ENCODE measurements around the gene AKR7A3. TPM values are rescaled to one million over a fixed set of nuclear protein-coding genes. Genes with fewer than 3 reads are reported as not detected.

The AKR7A3 gene
- total RNA-seq, 2 donors from 2014 or later, result 57.4 to 479 TPM

DNA sequence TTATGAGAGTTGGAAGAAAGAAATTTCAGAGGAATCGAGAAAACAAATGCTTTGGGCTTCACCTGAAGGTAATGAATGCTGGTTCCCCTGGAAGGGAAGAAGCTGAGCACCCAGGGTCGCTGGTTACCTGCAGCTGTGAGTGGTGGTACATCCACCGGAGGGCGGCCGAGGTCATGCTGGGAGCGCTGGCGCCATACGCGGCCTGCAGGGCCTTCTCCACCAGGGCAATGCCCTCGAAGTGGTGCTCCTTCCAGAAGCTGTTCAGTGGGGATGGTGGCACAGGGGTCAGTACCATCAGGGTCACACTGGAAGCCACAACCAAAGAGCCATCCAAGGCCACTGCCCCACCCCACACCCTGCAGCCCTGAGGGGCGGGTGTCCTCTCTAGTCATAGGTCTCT lies 20.1 kb downstream of the AKR7A3 start:
- intact Hi-C loops (cut with DNase I), result no loop called here
- no peaks in the 10 kb centered on the region for H3K9me3 ChIP-seq
- 82 to 87% methylated on average over 9 to 11 of the region's 11 CpGs for WGBS, 2 donors
- H3K27ac ChIP-seq, result no peak overlapping the region
- H3K27me3 ChIP-seq, result no peaks in the 10 kb centered on the region
- peaks cover 47% of the 10 kb centered on the region for H3K4me1 ChIP-seq
- H3K36me3 ChIP-seq (replicated peaks in 1 of 2; ENCODE audit: insufficient read depth in 1 of 2, low read depth in 2 of 2), result peaks cover 0 to 2% of the 10 kb centered on the region in 2 donors
- no peak overlapping the region for H3K4me3 ChIP-seq
- DNase-seq, result no peak
- TF ChIP-seq, protein P1, sequence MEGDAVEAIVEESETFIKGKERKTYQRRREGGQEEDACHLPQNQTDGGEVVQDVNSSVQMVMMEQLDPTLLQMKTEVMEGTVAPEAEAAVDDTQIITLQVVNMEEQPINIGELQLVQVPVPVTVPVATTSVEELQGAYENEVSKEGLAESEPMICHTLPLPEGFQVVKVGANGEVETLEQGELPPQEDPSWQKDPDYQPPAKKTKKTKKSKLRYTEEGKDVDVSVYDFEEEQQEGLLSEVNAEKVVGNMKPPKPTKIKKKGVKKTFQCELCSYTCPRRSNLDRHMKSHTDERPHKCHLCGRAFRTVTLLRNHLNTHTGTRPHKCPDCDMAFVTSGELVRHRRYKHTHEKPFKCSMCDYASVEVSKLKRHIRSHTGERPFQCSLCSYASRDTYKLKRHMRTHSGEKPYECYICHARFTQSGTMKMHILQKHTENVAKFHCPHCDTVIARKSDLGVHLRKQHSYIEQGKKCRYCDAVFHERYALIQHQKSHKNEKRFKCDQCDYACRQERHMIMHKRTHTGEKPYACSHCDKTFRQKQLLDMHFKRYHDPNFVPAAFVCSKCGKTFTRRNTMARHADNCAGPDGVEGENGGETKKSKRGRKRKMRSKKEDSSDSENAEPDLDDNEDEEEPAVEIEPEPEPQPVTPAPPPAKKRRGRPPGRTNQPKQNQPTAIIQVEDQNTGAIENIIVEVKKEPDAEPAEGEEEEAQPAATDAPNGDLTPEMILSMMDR (IDR thresholded peaks at IDR 0.05), result no peak
- no peak for TF ChIP-seq POLR2A (IDR thresholded peaks at IDR 0.05)
- no peak for ATAC-seq

DNA sequence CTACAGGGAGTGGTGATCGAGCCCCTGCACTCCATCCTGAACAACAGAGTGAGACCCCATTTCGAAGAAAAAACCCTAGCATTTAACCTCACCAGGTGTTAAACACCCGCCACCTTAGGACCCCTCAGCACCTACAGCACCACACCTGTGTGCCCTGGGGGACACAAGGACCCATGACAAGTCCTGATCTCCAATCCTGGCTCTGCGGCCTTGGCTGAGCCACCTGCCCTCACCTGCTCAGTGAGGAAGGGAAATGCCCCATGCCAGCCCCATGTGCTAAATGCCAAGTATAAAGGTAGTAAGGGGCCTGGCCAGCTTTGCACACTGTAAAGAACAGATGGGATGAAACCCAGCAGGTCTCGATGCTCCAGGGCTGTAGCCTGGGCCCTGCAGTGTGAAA lies 25.8 kb downstream of the AKR7A3 start:
- no peak for ATAC-seq
- Histone ChIP-seq H3K4me3 (no peak overlapping the region), H3K27ac (no peak overlapping the region), H3K4me1 (peaks cover 6% of the 10 kb centered on the region), H3K36me3 (replicated peaks in 1 of 2; ENCODE audit: insufficient read depth in 1 of 2, low read depth in 2 of 2) (peaks cover 0 to 19% of the 10 kb centered on the region in 2 donors), H3K9me3 (no peaks in the 10 kb centered on the region), H3K27me3 (no peaks in the 10 kb centered on the region)
- WGBS, 2 donors, result 85 to 100% methylated on average over 2 to 5 of the region's 5 CpGs
- no peak for TF ChIP-seq POLR2A (IDR thresholded peaks at IDR 0.05)
- DNase-seq, result no peak
- intact Hi-C loops (cut with DNase I), result no loop called here

DNA sequence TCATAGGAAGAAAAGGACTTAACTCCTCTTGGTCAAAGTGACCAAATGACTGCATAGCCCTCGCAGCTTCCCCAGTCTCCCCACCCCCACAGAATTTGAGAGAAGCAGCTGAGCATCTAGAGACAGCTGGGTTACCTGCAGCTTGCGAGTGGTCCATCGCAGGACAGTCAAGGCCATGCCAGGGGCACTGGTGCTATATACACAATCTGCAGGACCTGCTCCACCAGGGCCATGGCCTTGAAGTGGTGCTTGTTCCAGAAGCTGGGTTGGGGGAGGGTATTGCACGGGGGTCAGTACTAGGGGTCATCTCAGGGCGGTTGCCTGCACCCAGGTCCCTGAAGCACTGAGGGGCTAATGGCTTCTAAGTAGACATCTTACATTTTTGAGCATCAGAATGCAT lies 26.5 kb downstream of the AKR7A3 start:
- no peak overlapping the region for H3K27ac ChIP-seq
- no peaks in the 10 kb centered on the region for H3K27me3 ChIP-seq
- H3K36me3 ChIP-seq (replicated peaks in 1 of 2; ENCODE audit: insufficient read depth in 1 of 2, low read depth in 2 of 2), result peaks cover 0 to 25% of the 10 kb centered on the region in 2 donors
- TF ChIP-seq, protein P1 (IDR thresholded peaks at IDR 0.05), result no peak
- TF ChIP-seq POLR2A (IDR thresholded peaks at IDR 0.05), result no peak
- 53 to 60% methylated on average over 1 to 5 of the region's 5 CpGs for WGBS, 2 donors
- intact Hi-C loops (cut with DNase I), result no loop called here
- no peak overlapping the region for H3K4me3 ChIP-seq
- ATAC-seq, result no peak
- DNase-seq, result no peak
- H3K9me3 ChIP-seq, result no peaks in the 10 kb centered on the region
- peaks cover 6% of the 10 kb centered on the region for H3K4me1 ChIP-seq

DNA sequence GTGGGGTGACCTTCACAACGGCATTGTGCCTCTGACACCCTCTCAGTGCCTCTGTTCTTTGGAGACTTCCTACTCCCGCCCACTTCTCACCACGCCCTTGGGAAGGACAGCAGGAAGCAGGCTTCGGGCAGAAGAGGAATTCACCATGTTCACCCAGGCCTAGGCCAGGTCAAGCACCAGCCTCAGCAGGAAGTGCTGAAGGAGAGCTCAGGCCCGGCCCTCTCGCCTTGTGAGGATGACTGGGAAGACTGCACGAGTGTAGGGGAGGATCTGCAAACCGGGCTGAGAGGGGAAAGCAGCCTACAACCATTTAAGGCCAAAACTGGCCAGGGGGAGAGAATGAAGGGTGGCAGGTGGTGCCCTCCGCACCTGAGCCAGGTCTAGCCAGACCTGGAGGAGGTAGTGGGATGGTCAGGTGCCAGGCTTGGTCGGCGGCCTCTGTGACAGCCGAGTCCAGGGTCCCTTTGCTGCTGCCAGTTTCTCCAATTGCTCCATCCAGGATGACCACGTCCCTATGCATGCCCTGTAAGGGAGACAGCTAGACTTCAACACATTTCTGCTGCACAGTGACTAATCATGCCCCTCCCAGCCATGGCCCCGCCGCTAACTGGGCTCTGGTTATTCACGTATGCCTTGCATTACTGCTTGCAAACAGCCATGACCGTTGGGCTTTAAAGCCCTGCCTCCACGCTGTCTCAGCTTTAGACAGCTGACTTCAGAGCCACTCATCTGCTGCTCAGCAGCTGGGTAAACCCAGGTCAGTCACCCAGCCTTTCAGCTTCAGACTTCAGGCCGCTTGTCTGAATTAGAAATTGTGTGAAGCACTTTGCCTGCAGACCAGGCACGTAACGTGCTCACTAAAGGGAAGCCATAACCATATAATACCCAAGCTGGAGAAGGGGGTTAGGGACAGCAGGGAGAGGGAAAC lies 28.1 kb downstream of the AKR7A3 start:
- 72 to 77% methylated on average over 17 to 21 of the region's 21 CpGs for WGBS, 2 donors
- no peak for TF ChIP-seq POLR2A (IDR thresholded peaks at IDR 0.05)
- TF ChIP-seq, protein P1 (IDR thresholded peaks at IDR 0.05), result no peak
- DNase-seq (peak in 3 of 4 donors; percentile 29 to 42 (median 40)), ATAC-seq (peak; percentile 31)
- H3K9me3 ChIP-seq, result no peaks in the 10 kb centered on the region
- H3K4me3 ChIP-seq, result no peak overlapping the region
- no peaks in the 10 kb centered on the region for H3K27me3 ChIP-seq
- no peak overlapping the region for H3K27ac ChIP-seq
- intact Hi-C loops (cut with DNase I), result no loop called here
- H3K36me3 ChIP-seq (replicated peaks in 1 of 2; ENCODE audit: insufficient read depth in 1 of 2, low read depth in 2 of 2), result peaks cover 3 to 24% of the 10 kb centered on the region in 2 donors
- peaks cover 6% of the 10 kb centered on the region for H3K4me1 ChIP-seq

DNA sequence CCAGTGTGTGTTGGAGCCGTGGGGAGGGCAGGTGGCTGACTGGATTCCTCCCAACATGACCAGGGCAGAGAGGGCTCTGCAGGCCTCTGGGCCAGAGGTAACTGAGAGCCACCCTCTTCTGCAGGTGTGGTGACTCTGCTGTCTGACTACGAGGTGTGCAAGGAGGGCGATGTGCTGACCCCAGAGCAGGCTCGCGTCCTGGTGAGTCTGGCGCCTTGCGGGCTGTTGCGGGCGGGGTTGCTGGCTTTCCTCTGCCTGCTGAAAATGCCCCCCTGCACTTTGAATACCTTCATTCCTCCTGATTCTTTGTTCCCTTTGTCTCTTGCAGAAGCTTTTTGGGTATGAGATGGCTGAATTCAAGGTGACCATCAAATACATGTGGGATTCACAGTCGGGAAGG lies 30.2 kb downstream of the AKR7A3 start:
- peaks cover 3 to 24% of the 10 kb centered on the region in 2 donors for H3K36me3 ChIP-seq (replicated peaks in 1 of 2; ENCODE audit: insufficient read depth in 1 of 2, low read depth in 2 of 2)
- H3K4me1 ChIP-seq, result peaks cover 11% of the 10 kb centered on the region
- DNase-seq, result no peak
- intact Hi-C loops (cut with DNase I), result loop anchor here (10.0 kb wide), 1 partner anchor 46 kb away; no protein-coding TSS in a partner anchor
- WGBS, 2 donors, result 91 to 98% methylated on average over 6 to 10 of the region's 10 CpGs
- no peaks in the 10 kb centered on the region for H3K9me3 ChIP-seq
- no peak overlapping the region for H3K4me3 ChIP-seq
- TF ChIP-seq, protein P1 (IDR thresholded peaks at IDR 0.05), result no peak
- no peak for TF ChIP-seq POLR2A (IDR thresholded peaks at IDR 0.05)
- no peak for ATAC-seq
- no peaks in the 10 kb centered on the region for H3K27me3 ChIP-seq
- no peak overlapping the region for H3K27ac ChIP-seq

All from body of pancreas (tissue), 4 donors.